ENCODE results near the gene FBXL19.

FBXL19 gene

DNA sequence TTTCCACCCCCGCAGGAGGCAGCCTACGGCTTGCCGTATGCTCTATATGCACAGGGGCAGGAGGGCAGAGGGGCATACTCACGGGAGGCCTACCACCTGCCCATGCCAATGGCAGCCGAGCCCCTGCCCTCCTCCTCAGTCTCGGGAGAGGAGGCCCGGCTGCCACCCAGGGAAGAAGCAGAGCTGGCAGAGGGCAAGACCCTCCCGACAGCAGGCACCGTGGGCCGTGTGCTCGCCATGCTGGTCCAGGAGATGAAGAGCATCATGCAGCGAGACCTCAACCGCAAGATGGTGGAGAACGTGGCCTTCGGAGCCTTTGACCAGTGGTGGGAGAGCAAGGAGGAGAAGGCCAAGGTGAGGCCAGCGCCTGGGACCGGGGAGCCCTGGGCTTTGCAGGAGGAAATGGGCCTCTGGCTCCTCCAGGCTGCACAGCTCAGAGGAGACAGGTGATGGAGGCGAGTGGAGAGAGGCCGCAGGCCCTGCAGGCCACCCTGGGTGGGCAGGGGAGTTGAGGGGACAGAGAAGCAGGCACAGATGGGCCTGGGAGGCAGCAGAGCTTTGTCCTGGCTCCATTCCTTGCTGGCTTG, 42.8 kb downstream of the FBXL19 start:
- DNase-seq (ENCODE audit: low spot score), result no peak

- DNase-seq (ENCODE audit: low spot score), result no peak
Measured at GRCh38 chr16:30967795-30968194, 44.4 kb downstream of the FBXL19 start.

GRCh38 chr16:30969246-30969842, 46.0 kb downstream of the FBXL19 start:
- no peak for DNase-seq (ENCODE audit: low spot score)

- DNase-seq (ENCODE audit: low spot score), result no peak
Measured at GRCh38 chr16:30971298-30971697, 47.9 kb downstream of the FBXL19 start.

GRCh38 chr16:30972872-30973271, 49.5 kb downstream of the FBXL19 start:
- DNase-seq (ENCODE audit: low spot score), result no peak

DNA sequence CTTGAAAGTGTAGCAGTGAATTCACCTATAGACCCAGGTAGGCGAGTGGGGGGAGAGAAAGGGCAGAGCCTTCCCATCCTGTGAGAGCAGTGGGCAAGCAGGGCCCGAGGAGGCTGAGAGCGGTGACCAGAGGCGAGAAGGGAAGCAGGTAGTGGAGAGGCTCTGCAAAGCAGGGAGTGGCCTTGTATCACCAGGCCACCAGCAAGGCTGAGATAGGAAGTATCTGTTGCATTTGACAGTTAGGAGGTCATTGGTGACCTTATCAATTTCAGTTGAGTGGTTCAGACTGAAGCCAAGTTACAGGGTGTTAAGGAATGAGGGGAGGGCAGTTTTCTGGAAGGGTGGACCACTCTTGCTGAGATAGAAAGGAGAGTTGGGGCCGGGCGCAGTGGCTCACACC, 51.0 kb downstream of the FBXL19 start:
- DNase-seq (ENCODE audit: low spot score), result no peak

- DNase-seq (ENCODE audit: low spot score), result no peak
Measured at GRCh38 chr16:30976486-30976885, 53.1 kb downstream of the FBXL19 start.

GRCh38 chr16:30977502-30977901, 54.1 kb downstream of the FBXL19 start:
- DNase-seq (ENCODE audit: low spot score), result no peak

DNA sequence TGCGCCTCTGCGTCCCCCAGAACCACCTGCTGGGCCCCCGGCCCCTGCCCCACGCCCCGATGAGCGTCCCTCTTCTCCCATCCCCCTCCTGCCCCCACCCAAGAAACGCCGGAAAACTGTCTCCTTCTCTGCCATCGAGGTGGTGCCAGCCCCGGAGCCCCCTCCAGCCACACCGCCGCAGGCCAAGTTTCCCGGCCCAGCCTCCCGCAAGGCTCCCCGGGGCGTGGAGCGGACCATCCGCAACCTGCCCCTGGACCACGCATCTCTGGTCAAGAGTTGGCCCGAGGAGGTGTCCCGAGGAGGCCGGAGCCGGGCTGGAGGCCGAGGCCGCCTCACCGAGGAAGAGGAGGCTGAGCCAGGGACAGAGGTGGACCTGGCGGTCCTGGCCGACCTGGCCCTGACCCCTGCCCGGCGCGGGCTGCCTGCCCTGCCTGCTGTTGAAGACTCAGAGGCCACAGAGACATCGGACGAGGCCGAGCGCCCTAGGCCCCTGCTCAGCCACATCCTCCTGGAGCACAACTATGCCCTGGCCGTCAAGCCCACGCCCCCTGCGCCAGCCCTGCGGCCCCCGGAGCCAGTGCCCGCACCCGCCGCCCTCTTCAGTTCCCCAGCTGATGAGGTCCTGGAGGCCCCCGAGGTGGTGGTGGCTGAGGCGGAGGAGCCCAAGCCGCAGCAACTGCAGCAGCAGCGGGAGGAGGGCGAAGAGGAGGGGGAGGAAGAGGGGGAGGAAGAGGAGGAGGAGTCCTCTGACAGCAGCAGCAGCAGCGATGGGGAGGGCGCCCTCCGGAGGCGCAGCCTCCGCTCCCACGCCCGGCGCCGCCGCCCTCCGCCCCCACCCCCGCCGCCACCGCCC, 56.0 kb downstream of the FBXL19 start:
- no peak for DNase-seq (ENCODE audit: low spot score)

DNA sequence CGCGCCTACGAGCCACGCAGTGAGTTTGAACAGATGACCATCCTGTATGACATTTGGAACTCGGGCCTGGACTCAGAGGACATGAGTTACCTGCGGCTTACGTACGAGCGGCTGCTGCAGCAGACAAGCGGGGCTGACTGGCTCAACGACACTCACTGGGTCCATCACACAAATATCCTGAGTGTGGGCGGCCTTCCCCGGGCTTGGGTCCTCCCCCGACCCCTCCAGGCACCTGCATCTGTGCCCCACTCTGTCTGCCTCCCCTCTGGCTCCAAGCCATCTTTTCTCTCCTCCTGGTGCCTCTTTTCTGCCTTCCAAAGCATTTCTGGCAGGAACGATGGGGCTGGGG, 56.6 kb downstream of the FBXL19 start:
- DNase-seq (ENCODE audit: low spot score), result no peak

DNA sequence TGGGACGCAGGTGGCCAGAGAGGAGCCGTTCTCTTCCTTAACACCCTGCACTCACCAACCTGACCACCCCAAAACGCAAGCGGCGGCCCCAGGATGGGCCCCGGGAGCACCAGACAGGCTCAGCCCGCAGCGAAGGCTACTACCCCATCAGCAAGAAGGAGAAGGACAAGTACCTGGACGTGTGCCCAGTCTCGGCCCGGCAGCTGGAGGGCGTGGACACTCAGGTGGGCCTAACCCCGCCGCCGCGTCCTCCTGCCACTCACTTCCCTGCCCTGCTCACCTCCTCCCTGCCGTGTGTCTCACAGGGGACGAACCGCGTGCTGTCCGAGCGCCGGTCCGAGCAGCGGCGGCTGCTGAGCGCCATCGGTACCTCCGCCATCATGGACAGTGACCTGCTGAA, 57.1 kb downstream of the FBXL19 start:
- no peak for DNase-seq (ENCODE audit: low spot score)

GRCh38 chr16:30980959-30981358, 57.6 kb downstream of the FBXL19 start:
- no peak for DNase-seq (ENCODE audit: low spot score)

DNA sequence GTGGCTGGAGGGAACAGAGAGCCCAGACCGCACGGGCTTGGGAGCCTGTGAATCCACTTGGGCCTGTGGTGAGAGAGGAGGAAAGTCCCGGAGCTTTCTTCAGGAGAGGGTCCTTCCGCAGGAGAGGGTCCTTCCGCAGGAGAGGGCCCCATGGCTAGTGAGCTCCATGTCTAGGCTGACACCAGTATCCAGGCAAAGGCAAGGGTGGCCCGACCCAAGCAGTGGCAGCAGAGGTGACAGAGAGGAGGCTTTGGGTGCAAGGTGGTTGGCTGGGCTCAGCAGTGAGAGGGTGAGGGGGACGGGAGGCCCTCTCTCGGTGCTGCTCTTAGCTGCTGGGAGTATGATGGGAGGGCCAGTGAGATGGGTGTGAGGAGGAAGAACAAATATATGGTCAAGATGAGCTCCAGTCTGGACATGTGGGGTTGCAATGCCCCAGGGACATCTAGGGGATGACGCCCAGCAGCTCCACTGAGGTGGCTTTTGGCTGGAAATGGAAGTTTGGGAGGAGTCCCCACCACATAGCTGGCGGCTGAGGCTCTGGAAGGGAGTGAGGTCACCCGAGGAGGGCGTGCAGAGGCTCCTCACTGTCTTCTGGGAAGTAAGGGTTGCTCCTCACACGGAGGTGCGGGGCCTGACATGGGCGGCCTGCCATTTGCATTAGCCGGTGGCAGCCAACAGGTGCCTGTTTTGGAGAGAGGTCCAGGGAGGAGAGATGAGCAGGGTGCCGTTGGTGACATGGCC, 59.3 kb downstream of the FBXL19 start:
- DNase-seq (ENCODE audit: low spot score), result no peak

DNA sequence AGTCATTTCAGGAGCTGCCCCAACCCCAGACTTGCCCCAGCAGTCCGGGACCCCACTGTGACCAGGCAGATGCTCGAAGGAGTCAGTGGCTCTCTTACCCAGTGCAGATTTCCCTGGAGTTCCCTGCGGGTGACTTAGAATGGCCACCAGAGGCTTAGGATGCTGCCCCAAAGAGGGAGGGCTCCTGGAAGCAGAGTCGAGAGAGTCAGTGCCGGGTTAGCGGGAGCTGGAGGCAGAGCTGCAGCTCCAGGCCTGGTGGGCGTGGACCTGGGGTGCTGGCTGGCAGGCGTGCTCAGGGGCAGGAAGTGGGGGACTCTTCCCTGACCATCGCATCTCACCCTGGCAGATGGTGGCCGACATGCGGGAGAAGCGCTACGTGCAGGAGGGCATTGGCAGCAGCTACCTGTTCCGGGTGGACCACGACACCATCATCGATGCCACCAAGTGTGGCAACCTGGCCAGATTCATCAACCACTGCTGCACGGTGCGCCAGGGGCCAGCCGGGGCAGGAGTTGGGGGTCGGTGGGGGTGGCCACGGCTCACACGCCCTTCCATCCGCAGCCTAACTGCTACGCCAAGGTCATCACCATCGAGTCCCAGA, 60.0 kb downstream of the FBXL19 start:
- no peak for DNase-seq (ENCODE audit: low spot score)

DNA sequence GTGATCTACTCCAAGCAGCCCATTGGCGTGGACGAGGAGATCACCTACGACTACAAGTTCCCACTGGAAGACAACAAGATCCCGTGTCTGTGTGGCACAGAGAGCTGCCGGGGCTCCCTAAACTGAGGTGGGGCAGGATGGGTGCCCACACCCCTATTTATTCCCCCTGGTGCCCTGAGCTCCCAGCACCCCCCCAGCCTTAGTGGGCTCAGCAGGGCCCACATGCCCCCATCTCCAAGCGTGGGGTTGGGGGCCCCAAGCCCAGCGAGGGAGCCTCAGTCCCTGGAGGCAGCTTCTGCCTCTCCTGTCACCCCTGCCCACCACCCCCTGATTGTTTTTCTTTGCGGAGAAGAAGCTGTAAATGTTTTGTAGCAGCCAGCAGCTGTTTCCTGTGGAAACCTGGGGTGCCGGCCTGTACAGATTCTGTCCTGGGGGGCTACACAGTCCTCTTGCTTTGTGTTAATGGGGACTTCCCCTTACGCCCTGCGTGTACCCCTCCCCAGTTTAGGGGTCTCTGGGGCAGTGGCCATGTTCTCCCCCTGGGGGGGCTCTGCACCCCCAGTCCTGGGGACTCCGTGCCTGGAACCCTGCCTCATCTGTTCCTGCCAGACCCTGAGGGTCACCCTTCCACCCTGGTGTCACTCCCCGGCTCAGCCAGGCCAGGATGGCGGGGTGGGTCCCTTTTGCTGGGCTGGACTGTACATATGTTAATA, 60.7 kb downstream of the FBXL19 start:
- DNase-seq (ENCODE audit: low spot score), result no peak

DNA sequence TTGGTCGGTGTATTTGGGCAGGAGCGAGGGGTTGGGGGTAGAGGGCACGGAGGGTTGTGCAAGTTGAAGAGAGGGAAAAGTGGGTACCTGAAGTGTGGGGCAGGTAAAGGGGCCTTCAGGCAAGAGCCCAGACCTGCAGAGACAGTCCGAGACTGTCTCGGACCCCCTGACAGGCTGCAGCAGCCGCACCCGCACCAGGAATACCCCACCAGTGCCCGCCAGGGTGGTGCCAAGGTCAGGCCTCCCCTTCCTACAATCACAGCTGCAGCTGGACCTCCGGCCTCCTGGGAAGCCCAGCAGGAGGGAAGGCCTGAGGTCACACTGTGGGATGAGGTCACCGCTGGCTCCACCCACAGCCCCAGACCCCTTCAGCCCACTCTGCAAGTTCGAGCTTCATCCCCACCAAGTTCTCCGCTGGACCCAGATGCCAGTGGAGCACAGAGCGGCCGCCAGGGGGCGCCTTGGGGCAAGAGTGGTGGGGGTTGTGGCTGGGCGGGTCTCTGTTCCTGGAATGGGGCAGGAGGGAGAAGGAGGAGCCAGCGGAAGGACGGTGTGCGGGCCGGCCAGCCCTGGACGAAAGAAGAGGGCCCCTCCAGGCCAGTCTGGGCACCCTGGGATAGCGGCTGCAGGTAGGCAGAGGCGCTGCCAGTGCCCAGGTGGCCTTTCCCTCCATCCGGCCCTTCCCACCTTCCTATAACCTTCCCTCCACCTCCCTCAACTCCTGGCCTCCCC, 61.5 kb downstream of the FBXL19 start, which contains the start of gene HSD3B7:
HSD3B7 (plus strand) TSS at position 539 of the 732 bp plus-strand sequence. CDS start 452 bp downstream, outside the sequence.
- peak; percentile 94 for DNase-seq (ENCODE audit: low spot score)

GRCh38 chr16:30985401-30986128, 62.2 kb downstream of the FBXL19 start:
- DNase-seq (ENCODE audit: low spot score), result no peak

DNA sequence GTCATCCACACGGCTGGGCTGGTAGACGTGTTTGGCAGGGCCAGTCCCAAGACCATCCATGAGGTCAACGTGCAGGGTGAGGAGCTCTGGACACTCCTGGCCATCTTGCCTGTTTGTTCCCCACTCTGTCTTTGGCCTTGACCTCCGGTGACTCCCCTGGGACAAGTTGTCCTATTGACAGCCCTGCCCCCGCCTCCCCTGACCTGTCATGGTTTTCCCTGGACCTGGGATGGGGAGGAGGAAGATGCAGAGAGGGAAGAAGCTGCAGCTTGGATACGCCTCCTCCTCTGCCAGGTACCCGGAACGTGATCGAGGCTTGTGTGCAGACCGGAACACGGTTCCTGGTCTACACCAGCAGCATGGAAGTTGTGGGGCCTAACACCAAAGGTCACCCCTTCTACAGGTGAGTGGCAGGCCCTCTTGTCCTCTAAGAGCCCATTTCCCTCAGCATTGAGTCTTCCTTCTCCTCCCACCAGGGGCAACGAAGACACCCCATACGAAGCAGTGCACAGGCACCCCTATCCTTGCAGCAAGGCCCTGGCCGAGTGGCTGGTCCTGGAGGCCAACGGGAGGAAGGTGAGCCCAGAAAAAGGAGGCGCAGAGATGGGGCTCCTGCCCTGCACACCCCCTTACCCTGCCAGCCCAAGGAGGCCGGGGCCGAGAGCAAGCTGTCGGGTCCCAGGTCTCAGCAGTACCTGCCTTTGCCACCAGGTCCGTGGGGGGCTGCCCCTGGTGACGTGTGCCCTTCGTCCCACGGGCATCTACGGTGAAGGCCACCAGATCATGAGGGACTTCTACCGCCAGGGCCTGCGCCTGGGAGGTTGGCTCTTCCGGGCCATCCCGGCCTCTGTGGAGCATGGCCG, 63.0 kb downstream of the FBXL19 start:
- no peak for DNase-seq (ENCODE audit: low spot score)

GRCh38 chr16:30987581-30988190, 64.3 kb downstream of the FBXL19 start:
- DNase-seq (ENCODE audit: low spot score), result no peak

Measured in left forelimb (tissue), 1 donor.